Measurements from ENCODE around the gene ZNF407.

ZNF407 gene

DNA sequence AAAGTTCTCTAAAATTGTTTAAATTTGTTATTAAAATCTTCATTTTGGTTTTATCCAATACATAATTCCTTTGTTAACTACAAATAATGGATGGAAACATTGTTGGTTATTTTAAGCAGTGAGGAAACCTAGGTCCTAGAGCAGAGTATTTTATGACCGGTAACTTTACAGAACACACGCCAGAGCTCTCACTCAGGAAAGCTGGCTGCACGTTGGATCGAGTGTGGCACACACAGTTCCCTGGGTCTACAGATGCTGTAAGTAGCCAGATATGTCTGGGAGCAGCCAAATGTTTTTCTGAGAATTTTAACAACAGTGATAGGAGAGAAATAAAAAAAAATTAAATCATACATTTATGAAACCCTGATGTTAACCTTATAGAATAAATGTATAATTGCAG, 264.4 kb downstream of the ZNF407 start:
- TF ChIP-seq, protein P1, sequence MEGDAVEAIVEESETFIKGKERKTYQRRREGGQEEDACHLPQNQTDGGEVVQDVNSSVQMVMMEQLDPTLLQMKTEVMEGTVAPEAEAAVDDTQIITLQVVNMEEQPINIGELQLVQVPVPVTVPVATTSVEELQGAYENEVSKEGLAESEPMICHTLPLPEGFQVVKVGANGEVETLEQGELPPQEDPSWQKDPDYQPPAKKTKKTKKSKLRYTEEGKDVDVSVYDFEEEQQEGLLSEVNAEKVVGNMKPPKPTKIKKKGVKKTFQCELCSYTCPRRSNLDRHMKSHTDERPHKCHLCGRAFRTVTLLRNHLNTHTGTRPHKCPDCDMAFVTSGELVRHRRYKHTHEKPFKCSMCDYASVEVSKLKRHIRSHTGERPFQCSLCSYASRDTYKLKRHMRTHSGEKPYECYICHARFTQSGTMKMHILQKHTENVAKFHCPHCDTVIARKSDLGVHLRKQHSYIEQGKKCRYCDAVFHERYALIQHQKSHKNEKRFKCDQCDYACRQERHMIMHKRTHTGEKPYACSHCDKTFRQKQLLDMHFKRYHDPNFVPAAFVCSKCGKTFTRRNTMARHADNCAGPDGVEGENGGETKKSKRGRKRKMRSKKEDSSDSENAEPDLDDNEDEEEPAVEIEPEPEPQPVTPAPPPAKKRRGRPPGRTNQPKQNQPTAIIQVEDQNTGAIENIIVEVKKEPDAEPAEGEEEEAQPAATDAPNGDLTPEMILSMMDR (conservative IDR thresholded peaks at IDR 0.05), result no peak
- H3K27ac ChIP-seq, result peak overlapping the region; percentile 50

DNA sequence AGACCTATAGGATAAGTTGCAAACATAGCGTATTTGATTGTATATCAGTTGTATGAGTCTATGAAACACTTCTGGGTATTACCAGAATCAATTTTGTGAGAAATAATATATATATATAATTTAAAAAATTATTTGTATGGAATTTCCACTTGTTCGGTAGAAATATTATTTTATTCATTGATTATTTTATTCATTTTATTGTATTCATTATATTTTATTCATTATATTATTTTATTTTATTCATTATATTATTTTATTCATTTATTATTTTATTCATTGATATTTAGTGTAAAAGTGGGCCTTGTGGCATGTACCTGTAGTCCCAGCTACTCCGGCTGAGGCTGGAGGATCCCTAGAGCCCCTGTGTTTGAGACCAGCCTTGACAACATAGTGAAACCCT, 268.9 kb downstream of the ZNF407 start:
- TF ChIP-seq, protein P1 (conservative IDR thresholded peaks at IDR 0.05), result no peak
- no peak overlapping the region for H3K27ac ChIP-seq

DNA sequence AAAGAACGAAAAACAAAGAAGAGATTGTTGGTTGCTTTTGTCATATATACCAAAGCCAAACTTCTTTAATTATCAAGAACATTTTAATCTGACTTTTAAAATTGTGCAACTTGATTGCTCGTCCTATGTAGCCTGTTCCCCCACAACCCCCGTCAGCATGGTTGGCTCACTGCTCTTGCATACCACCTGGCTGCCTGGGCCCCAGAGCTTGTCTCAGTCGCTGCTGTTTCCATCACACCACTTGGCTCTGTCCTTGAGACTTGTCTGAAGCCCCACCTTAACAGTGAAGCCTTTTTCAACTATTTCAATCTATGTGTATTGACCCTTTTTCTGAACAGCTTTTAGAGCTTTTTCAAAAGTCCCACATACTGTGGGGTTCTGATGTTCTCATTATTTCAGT, 270.8 kb downstream of the ZNF407 start:
- TF ChIP-seq, protein P1 (conservative IDR thresholded peaks at IDR 0.05), result no peak
- no peak overlapping the region for H3K27ac ChIP-seq

DNA sequence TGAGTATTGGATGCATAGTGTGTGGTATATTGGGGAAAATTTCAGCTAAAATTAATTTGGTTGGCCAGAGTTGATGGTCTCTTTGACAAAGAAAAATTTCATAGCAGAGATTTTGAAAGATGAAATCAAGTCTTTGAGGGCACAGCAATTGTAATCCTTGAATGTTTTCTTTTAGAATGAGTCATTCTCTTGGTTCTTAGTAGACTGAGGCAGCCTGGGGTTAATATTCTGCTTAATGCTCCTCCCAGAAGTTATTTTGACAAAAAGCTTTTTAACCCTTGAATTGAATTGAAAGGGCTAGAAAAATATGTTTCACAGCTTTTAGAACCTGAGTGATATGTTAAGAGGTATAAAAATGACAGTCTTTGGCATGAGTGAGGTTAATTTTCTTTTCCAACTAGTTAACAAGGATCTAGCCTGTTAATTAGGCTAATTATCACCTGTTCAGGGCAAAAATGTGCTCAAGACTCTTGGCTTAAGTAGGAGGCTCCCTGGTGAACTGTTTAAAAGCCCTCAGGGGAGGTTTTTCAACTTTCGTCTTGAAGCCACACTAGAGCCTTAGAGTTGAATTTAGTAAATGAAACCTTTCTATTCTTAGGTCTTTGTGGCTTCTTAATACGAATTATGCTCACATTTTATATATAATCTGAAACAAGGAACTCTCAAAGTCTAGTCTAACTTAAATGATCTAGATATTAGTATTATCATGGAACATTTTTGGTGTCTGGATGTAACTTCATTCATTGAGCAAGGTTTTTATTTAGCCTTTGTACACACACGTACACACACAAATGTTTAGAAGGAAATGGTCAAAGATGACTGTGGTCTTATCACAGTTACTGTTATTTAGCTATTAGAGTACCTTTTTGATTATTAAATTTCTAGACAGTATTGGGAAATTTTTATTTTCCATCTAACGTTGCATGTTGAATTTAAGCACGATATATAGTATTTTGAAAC, 272.5 kb downstream of the ZNF407 start:
- no peak overlapping the region for H3K27ac ChIP-seq
- TF ChIP-seq, protein P1 (conservative IDR thresholded peaks at IDR 0.05), result no peak

DNA sequence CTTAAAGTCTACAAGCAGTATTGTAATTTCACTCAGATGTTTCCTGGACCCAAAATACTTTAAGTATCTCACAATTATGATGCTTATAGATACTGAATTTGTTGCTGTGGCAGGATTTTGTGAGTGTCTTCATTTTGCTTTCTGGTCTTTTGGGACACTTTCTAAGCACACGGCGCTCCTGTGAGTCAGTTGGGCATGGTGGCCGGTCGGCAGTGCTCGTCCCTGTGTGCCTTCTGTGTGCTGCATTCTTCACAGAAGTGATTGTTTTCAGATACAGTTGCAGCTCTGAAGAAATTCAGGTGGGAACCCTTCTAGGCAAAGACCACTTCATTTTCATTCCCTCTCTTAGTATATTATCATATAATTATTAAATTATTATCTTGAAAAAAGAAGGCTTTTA, 273.3 kb downstream of the ZNF407 start:
- no peak overlapping the region for H3K27ac ChIP-seq

DNA sequence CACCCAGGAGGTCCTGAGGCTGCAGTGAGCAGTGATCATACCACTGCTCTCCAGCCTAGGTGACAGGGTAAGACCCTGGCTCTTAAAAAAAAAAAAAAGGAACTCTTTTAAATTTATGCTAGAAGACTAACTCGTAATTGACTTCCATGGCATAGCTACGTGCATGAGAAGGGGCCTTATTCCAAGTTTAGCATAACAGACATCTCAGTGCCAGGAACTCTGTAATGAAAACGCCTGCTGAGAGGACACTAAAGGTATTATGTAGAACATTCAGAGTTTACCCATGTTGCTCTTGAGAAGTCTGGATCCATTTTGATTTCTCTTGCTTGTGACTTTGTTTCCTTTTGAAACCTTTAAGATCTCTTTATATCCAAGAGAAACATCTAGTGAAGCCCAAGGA, 276.0 kb downstream of the ZNF407 start:
- no peak overlapping the region for H3K27ac ChIP-seq

More for the DNA sequence above, 273.3 kb downstream of the ZNF407 start:
- TF ChIP-seq, protein P1 (conservative IDR thresholded peaks at IDR 0.05), result no peak

DNA sequence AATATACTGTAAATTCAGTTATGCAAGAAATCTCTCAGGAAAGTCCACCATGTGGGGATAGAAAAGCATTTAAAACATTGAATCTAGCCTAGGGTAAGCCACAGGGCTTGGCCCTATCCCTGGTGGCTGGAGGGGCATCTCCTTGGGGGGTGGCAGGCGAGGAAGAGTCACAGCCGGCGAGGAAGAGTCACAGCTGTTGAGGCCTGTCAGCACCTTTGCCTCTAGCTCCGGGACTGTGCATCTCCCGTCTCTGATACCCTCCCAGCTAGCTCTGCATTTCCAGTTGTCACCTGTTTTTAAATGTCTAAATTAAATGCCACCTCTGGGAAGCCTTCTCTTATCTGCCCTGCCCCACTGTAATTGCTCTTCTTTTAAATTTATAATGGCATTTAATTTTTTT, 276.7 kb downstream of the ZNF407 start:
- H3K27ac ChIP-seq, result no peak overlapping the region
- TF ChIP-seq, protein P1 (conservative IDR thresholded peaks at IDR 0.05), result no peak

More for the DNA sequence above, 276.0 kb downstream of the ZNF407 start:
- TF ChIP-seq, protein P1 (conservative IDR thresholded peaks at IDR 0.05), result no peak
